Keratinocyte (primary cell): ENCODE results near the gene RASAL2. TPM values are rescaled to one million over a fixed set of nuclear protein-coding genes. Genes with fewer than 3 reads are reported as not detected.

Experiments used
- DNase-seq: peaks from one replicate; pipeline ENCODE4 v3.0.0-alpha.2; 2011; ENCODE audit warnings: low read depth, missing footprints, low spot score
- FAIRE-seq: peaks from 2 replicates; lab custom pipeline; 2011; peaks lifted over from hg19 to GRCh38; lab: Jason Lieb, UNC
- H2AFZ ChIP-seq: 2 replicates; pipeline ENCODE4 v1.6.0; 2012; ENCODE audit warnings: low read length, control low read depth, inconsistent platforms; ENCODE audit not compliant: control insufficient read depth
- H3K27ac ChIP-seq: 2 replicates; pipeline ENCODE4 v1.5.1; 2011; ENCODE audit warnings: low read length; ENCODE audit not compliant: control insufficient read depth, insufficient read depth
- H3K27me3 ChIP-seq: 3 replicates; pipeline ENCODE4 v1.6.0; 2011; ENCODE audit warnings: low read length; ENCODE audit not compliant: control insufficient read depth, insufficient read depth; ENCODE audit errors: extremely low read depth
- H3K36me3 ChIP-seq, 2 experiments: 2 replicates in 1 of 2; 3 replicates in 1 of 2; pipeline ENCODE4 v1.5.1; 2011; ENCODE audit warnings: low read length in 2 of 2, mild to moderate bottlenecking in 1 of 2; ENCODE audit not compliant: control insufficient read depth in 2 of 2, insufficient read depth in 2 of 2; ENCODE audit errors: extremely low read depth in 1 of 2
- H3K4me1 ChIP-seq: 3 replicates; pipeline ENCODE4 v1.5.1; 2011; ENCODE audit warnings: low read length; ENCODE audit not compliant: control insufficient read depth, insufficient read depth; ENCODE audit errors: extremely low read depth
- H3K4me2 ChIP-seq: 3 replicates; pipeline ENCODE4 v1.6.0; 2011; ENCODE audit warnings: low read depth, low read length; ENCODE audit not compliant: control insufficient read depth, insufficient read depth; ENCODE audit errors: extremely low read depth
- H3K4me3 ChIP-seq, 3 experiments: fragments of 200-600 bp in 1 of 3; sonication (generic) in 1 of 3; 2 replicates in 2 of 3; 3 replicates in 1 of 3; pipeline ENCODE4 v1.5.1; 2011 to 2016; ENCODE audit warnings: low read length in 3 of 3, mild to moderate bottlenecking in 3 of 3, control low read depth in 2 of 3, inconsistent platforms in 1 of 3, low read depth in 1 of 3, mixed read lengths in 1 of 3, mixed run types in 1 of 3, moderate library complexity in 1 of 3; ENCODE audit not compliant: control insufficient read depth in 2 of 3, insufficient read depth in 2 of 3; ENCODE audit errors: extremely low read depth in 1 of 3
- H3K79me2 ChIP-seq: 2 replicates; pipeline ENCODE4 v1.6.0; 2012; ENCODE audit warnings: low read length; ENCODE audit not compliant: control insufficient read depth, insufficient read depth
- H3K9ac ChIP-seq: 3 replicates; pipeline ENCODE4 v1.6.0; 2011; ENCODE audit warnings: low read length; ENCODE audit not compliant: control insufficient read depth, insufficient read depth; ENCODE audit errors: extremely low read depth
- H3K9me1 ChIP-seq: 3 replicates; pipeline ENCODE4 v1.6.0; 2011; ENCODE audit warnings: low read length; ENCODE audit not compliant: control insufficient read depth, insufficient read depth; ENCODE audit errors: extremely low read depth
- H3K9me3 ChIP-seq: 2 replicates; pipeline ENCODE4 v1.5.1; 2012; ENCODE audit warnings: low read depth, low read length; ENCODE audit not compliant: control insufficient read depth
- H4K20me1 ChIP-seq: 3 replicates; pipeline ENCODE4 v1.6.0; 2011; ENCODE audit warnings: low read length; ENCODE audit not compliant: control insufficient read depth, insufficient read depth; ENCODE audit errors: extremely low read depth
- CTCF ChIP-seq, 3 experiments: IDR thresholded peaks in 1 of 3; conservative IDR thresholded peaks in 1 of 3; optimal IDR thresholded peaks in 1 of 3; 2 replicates in 2 of 3; 3 replicates in 1 of 3; pipeline versions ENCODE3 to v1.5.1; 2011; ENCODE audit warnings: low read length in 3 of 3, mild to moderate bottlenecking in 3 of 3, moderate library complexity in 2 of 3, control low read depth in 1 of 3, inconsistent platforms in 1 of 3; ENCODE audit not compliant: insufficient read depth in 2 of 3; ENCODE audit errors: extremely low read depth in 1 of 3
- EZH2 ChIP-seq: IDR thresholded peaks from one replicate; pipeline ENCODE4 v1.6.1; 2012; ENCODE audit warnings: inconsistent platforms, mild to moderate bottlenecking, low read length, moderate library complexity
- dilution Hi-C: fragments of 300-500 bp; cut with MboI; formaldehyde crosslinking; loops from one replicate; pipeline ENCODE4 v1.7.0; 2020; ENCODE audit warnings: low sequenced_read_pairs; ENCODE audit not compliant: extremely low pct_ligation_motif_present
- polyA plus RNA-seq, 5 experiments: library from polyadenylated mRNA; depleted of rRNA in 3 of 5; stranded (reverse) in 3 of 5; stranded (forward) in 1 of 5; unstranded in 1 of 5; fragments of >200 nt; gene quantifications; 1 replicate in 1 of 5; 2 replicates in 3 of 5; 3 replicates in 1 of 5; pipeline versions ENCODE4 v1.2.1 to v1.2.3, GENCODE V29; 2011 to 2012; ENCODE audit warnings: missing spikeins in 2 of 5, low read depth in 1 of 5, low replicate concordance in 1 of 5

RASAL2 gene
- polyA plus RNA-seq, 1 donor (not counting 4 experiments of a cell fraction or from before 2014, with no cell fraction given): 27.2 TPM

GRCh38 chr1:178509414-178510007 lies 415.6 kb downstream of the RASAL2 start:
- TF ChIP-seq EZH2 (no peak), CTCF (optimal IDR thresholded peaks at IDR 0.05 in 1 of 3, IDR thresholded peaks at IDR 0.05 in 1 of 3, conservative IDR thresholded peaks at IDR 0.05 in 1 of 3; ENCODE audit: extremely low read depth in 1 of 3, insufficient read depth in 2 of 3, low read length in 3 of 3) (no peak)
- Histone ChIP-seq H3K4me2 (no peak overlapping the region), H3K4me3 (no peak overlapping the region), H3K27me3 (no peaks in the 10 kb centered on the region), H3K9me1 (peaks cover 3% of the 10 kb centered on the region), H3K4me1 (peaks cover 19% of the 10 kb centered on the region), H4K20me1 (no peaks in the 10 kb centered on the region), H2AFZ (peak overlapping the region; percentile 4), H3K27ac (no peak overlapping the region), H3K36me3 (no peaks in the 10 kb centered on the region), H3K9me3 (no peaks in the 10 kb centered on the region), H3K9ac (no peak overlapping the region), H3K79me2 (no peaks in the 10 kb centered on the region)
- dilution Hi-C loops: no loop called here
- DNase-seq: no peak
- FAIRE-seq: no peak

GRCh38 chr1:178510155-178510554 lies 416.3 kb downstream of the RASAL2 start:
- Histone ChIP-seq H4K20me1 (no peaks in the 10 kb centered on the region), H3K27me3 (no peaks in the 10 kb centered on the region), H3K79me2 (no peaks in the 10 kb centered on the region), H3K36me3 (no peaks in the 10 kb centered on the region), H3K27ac (no peak overlapping the region), H2AFZ (no peak overlapping the region), H3K9me3 (no peaks in the 10 kb centered on the region), H3K4me1 (peaks cover 19% of the 10 kb centered on the region), H3K9ac (no peak overlapping the region), H3K4me2 (no peak overlapping the region), H3K4me3 (no peak overlapping the region), H3K9me1 (peaks cover 3% of the 10 kb centered on the region)
- dilution Hi-C loops: no loop called here
- TF ChIP-seq EZH2 (no peak), CTCF (optimal IDR thresholded peaks at IDR 0.05 in 1 of 3, IDR thresholded peaks at IDR 0.05 in 1 of 3, conservative IDR thresholded peaks at IDR 0.05 in 1 of 3; ENCODE audit: extremely low read depth in 1 of 3, insufficient read depth in 2 of 3, low read length in 3 of 3) (no peak)
- FAIRE-seq (no peak), DNase-seq (no peak)
